Adrenal gland (tissue), 12 donors: ENCODE results near the gene CFAP221. TPM values are rescaled to one million over a fixed set of nuclear protein-coding genes. Genes with fewer than 3 reads are reported as not detected.
"Not testable (repeated sequence)": the region's sequence is repeated elsewhere in the genome, so short reads cannot be mapped to it uniquely, and the experiment has no call there.

Experiments
- DNase-seq, 7 donors: peaks; one replicate each; pipeline ENCODE4 v3.0.0-alpha.2; 2019 to 2020
- H3K27ac ChIP-seq, 5 donors: fragments of 200-600 bp; sonication (generic) in 4 of 5; 1 replicate in 3 of 5; 2 replicates in 2 of 5; pipeline versions ENCODE4 v1.5.1 to v1.8.0; 2016 to 2020; ENCODE audit warnings: mild to moderate bottlenecking in 1 of 5
- H3K27me3 ChIP-seq: fragments of 200-600 bp; 2 replicates; pipeline ENCODE4 v1.8.0; 2021
- H3K36me3 ChIP-seq, 2 donors: fragments of 200-600 bp; replicated peaks in 1 of 2; 1 replicate in 1 of 2; 2 replicates in 1 of 2; pipeline versions ENCODE4 v1.5.1 to v1.8.0; 2018 to 2022
- H3K4me1 ChIP-seq, 2 donors: fragments of 200-600 bp; replicated peaks in 1 of 2; 1 replicate in 1 of 2; 2 replicates in 1 of 2; pipeline versions ENCODE4 v1.5.1 to v1.8.0; 2018 to 2021
- H3K4me3 ChIP-seq, 4 donors: fragments of 200-600 bp; sonication (generic) in 3 of 4; one replicate each; pipeline ENCODE4 v1.5.1; 2016 to 2018
- H3K9me3 ChIP-seq, 3 donors: fragments of 200-600 bp; sonication (generic) in 1 of 3; replicated peaks in 1 of 3; 1 replicate in 2 of 3; 2 replicates in 1 of 3; pipeline versions ENCODE4 v1.5.1 to v1.8.0; 2016 to 2021
- POLR2A ChIP-seq, 2 donors: fragments of 450-650 bp; IDR thresholded peaks; one replicate each; pipeline ENCODE4 v1.6.1; 2017; ENCODE audit warnings: antibody characterized with exemption in 2 of 2, mild to moderate bottlenecking in 2 of 2, moderate library complexity in 1 of 2
- WGBS, 4 donors: extraction: QIAGEN DNeasy Blood & Tissue Kit in 2 of 4; methylation state at CpG; one replicate each; pipeline versions ENCODE4 v1.1.5 to v1.1.7; 2013 to 2017; 5-methylcytosine and 5-hydroxymethylcytosine counted together
- intact Hi-C, 2 donors: fragments of 100-400 bp; cut with DNase I; formaldehyde crosslinking; loops; one replicate each; pipeline versions ENCODE4 v1.14.1 to v1.15.0; 2022 to 2023
- polyA plus RNA-seq, 3 donors: library from polyadenylated mRNA; stranded (reverse); fragments of 200-250 nt in 2 of 3; fragments of 350-450 nt in 1 of 3; fragmentation: Illumina TruSeq in 1 of 3; extraction: RNeasy Lipid Tissue Mini Kit (QIAGEN cat#74804) in 1 of 3; gene quantifications; one replicate each; pipeline ENCODE4 v1.2.3, GENCODE V29; 2013 to 2014
- total RNA-seq, 9 donors: library from RNA; depleted of rRNA in 4 of 9; stranded (reverse); fragments of >200 nt in 4 of 9; fragments of 120-200 nt in 1 of 9; fragmentation: NEBNext Ultra II Directional in 1 of 9; extraction: Animal tissue kit (Norgen Biotek cat#: 25700) in 1 of 9; gene quantifications; one replicate each; pipeline versions ENCODE4 v1.1.0 to v1.2.4, GENCODE V29; 2013 to 2023
- TF ChIP-seq, protein P1 (sequence below), 6 experiments: fragments of 450-650 bp in 4 of 6; fragments of 200-600 bp in 2 of 6; sonication (generic) in 1 of 6; IDR thresholded peaks; 1 replicate in 5 of 6; 2 replicates in 1 of 6; pipeline versions ENCODE4 v1.5.1 to v1.8.0; 2016 to 2021; ENCODE audit warnings: antibody characterized with exemption in 6 of 6, mild to moderate bottlenecking in 2 of 6, moderate library complexity in 1 of 6
- donor health status: healthy with polysubstance abuse.
- donor health status: Bipolar disorder and iron deficiency.
- donor health status: DM: yes; HTN: yes; CAD: no.
- donor health status: DM: no; HTN: no; CAD: no.
- donor health status: DM: no; HTN: no; CAD: no.
- donor health status: DM: yes; HTN: yes; CAD: no.

Gene CFAP221
- total and polyA plus RNA-seq, 12 donors, result 1.1 to 14.0 (median 4.4) TPM

DNA sequence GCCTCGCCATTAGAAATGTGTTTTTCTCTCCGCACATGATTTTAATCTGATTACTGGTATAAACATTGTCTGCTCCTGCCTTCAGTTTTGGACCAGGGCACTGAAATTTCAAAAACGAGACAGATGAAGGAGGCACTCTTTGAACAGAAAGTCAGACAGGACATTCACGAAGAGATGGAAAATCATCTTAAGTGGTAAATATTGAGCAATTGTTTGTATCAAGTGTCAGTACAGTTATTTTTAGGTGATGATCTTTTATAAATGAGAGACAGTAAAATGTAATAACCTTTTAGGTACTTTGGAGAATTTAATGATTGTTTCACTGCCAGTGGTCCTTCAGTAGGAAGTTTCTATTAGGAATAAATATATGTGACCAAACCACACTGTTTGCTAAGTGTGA is 60.8 kb downstream of the CFAP221 start:
- Histone ChIP-seq H3K27ac (no peak overlapping the region), H3K36me3 (no peaks in the 10 kb centered on the region), H3K4me1 (no peaks in the 10 kb centered on the region), H3K27me3 (no peaks in the 10 kb centered on the region), H3K4me3 (no peak overlapping the region), H3K9me3 (no peaks in the 10 kb centered on the region)
- intact Hi-C loops, result no loop called here
- DNase-seq, result no peak
- 77 to 92% (median 84%) methylated on average over 4 of the region's 4 CpGs for WGBS, 4 donors
- no peak for TF ChIP-seq POLR2A (IDR thresholded peaks at IDR 0.05)
- TF ChIP-seq, protein P1, sequence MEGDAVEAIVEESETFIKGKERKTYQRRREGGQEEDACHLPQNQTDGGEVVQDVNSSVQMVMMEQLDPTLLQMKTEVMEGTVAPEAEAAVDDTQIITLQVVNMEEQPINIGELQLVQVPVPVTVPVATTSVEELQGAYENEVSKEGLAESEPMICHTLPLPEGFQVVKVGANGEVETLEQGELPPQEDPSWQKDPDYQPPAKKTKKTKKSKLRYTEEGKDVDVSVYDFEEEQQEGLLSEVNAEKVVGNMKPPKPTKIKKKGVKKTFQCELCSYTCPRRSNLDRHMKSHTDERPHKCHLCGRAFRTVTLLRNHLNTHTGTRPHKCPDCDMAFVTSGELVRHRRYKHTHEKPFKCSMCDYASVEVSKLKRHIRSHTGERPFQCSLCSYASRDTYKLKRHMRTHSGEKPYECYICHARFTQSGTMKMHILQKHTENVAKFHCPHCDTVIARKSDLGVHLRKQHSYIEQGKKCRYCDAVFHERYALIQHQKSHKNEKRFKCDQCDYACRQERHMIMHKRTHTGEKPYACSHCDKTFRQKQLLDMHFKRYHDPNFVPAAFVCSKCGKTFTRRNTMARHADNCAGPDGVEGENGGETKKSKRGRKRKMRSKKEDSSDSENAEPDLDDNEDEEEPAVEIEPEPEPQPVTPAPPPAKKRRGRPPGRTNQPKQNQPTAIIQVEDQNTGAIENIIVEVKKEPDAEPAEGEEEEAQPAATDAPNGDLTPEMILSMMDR (IDR thresholded peaks at IDR 0.05), result no peak

DNA sequence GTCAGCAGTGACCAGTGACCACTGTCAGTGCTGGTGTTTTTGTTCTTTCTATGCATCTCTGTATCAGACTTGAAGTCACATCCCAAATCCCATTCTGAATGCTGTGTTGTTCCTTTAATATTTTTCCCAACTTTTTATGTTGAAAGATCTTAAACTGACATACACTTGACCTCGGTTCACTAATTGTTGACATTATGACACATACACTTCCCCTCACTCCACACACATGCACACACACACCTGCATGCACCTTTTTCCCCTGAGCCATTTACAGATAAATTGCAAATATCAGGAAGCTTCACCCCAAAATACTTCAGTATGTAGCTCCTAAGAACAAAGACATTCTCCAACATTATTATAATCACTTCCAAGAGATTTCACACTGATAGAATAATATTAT is 62.4 kb downstream of the CFAP221 start:
- Histone ChIP-seq H3K27ac (no peak overlapping the region), H3K4me3 (no peak overlapping the region), H3K9me3 (no peaks in the 10 kb centered on the region), H3K36me3 (no peaks in the 10 kb centered on the region), H3K4me1 (no peaks in the 10 kb centered on the region), H3K27me3 (no peaks in the 10 kb centered on the region)
- 70 to 86% (median 79%) methylated on average over 1 of the region's 1 CpG for WGBS, 4 donors
- no peak for DNase-seq
- intact Hi-C loops, result no loop called here
- no peak for TF ChIP-seq POLR2A (IDR thresholded peaks at IDR 0.05)
- TF ChIP-seq, protein P1 (IDR thresholded peaks at IDR 0.05), result no peak

DNA sequence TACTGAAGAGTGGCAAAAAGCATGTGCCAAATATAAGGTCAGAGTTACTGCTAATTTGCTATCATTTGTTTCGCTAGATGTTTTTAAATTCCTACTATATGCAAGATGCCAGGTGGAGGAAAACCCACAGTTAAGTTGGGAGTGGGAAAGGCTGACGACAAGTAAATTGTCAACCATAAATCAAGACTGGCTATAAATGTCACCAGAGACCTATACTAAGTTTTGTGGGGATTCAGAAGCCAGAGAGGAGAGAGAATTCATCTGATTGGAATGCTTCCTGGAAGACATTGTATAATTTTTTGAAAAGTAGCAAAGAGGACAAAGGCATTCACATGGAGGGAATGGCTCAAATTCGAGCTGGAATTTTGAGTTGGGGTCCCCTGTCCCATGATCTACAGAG is 64.3 kb downstream of the CFAP221 start:
- WGBS, 4 donors, result 74 to 79% (median 76%) methylated on average over 3 of the region's 3 CpGs
- Histone ChIP-seq H3K4me1 (no peaks in the 10 kb centered on the region), H3K9me3 (no peaks in the 10 kb centered on the region), H3K27me3 (no peaks in the 10 kb centered on the region), H3K4me3 (no peak overlapping the region), H3K27ac (no peak overlapping the region), H3K36me3 (no peaks in the 10 kb centered on the region)
- DNase-seq, result no peak
- intact Hi-C loops, result no loop called here
- TF ChIP-seq, protein P1 (IDR thresholded peaks at IDR 0.05), result no peak
- no peak for TF ChIP-seq POLR2A (IDR thresholded peaks at IDR 0.05)

DNA sequence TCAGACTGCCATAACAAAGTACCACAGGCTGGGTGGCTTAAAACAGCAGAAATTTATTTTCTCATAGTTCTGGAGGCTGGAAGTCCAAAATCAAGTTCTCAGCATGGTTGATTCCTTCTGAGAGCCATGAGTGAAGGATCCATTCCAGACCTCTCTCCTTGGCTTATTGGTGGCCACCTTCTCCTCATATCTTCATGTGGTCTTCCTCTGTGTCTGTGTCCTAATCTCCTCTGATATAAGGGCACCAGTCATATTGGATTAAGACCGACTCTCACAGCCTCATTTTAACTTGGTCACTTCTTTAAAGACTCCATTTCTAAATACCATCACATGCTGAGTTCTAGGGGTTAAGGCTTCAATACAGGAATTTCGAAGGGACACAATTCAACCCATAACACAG is 65.1 kb downstream of the CFAP221 start:
- no peak for TF ChIP-seq POLR2A (IDR thresholded peaks at IDR 0.05)
- TF ChIP-seq, protein P1 (IDR thresholded peaks at IDR 0.05), result no peak
- intact Hi-C loops, result no loop called here

DNA sequence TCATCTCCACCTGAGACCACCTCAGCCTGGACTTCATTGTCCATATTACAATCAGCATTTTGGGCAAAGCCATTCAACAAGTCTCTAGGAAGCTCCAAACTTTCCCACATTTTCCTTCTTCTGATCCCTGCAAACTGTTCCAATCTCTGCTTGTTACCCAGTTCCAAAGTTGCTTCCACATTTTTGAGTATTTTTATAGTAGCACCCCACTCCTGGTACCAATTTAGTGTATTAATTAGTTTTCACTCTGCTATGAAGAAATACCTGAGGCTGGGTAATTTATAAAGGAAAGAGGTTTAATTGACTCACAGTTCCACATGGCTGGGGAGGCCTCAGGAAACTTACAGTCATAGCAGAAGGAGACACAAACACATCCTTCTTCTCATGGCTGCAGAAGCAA is 69.9 kb downstream of the CFAP221 start:
- H3K4me1 ChIP-seq, H3K27me3 ChIP-seq, DNase-seq, intact Hi-C loops, H3K4me3 ChIP-seq, H3K27ac ChIP-seq, H3K36me3 ChIP-seq, H3K9me3 ChIP-seq: not testable (repeated sequence)

More for the DNA sequence above, 65.1 kb downstream of the CFAP221 start:
- H3K4me3 ChIP-seq, result no peak overlapping the region
- H3K4me1 ChIP-seq, result no peaks in the 10 kb centered on the region
- 76 to 87% (median 82%) methylated on average over 2 of the region's 2 CpGs for WGBS, 4 donors
- no peak for DNase-seq
- H3K27ac ChIP-seq, result no peak overlapping the region
- peaks cover 0 to 5% (median 0%) of the 10 kb centered on the region in 3 donors for H3K9me3 ChIP-seq
- H3K27me3 ChIP-seq, result no peaks in the 10 kb centered on the region
- no peaks in the 10 kb centered on the region for H3K36me3 ChIP-seq
